DMS53 treated with DMSO at 0.1 percent for 48 hours (cell line): ENCODE measurements around the gene PTX3.

Source experiments
- DNase-seq: peaks from one replicate; lab custom pipeline; 2025; ENCODE audit not compliant: unreplicated experiment; lab: John Stamatoyannopoulos, UW

The PTX3 gene

DNA sequence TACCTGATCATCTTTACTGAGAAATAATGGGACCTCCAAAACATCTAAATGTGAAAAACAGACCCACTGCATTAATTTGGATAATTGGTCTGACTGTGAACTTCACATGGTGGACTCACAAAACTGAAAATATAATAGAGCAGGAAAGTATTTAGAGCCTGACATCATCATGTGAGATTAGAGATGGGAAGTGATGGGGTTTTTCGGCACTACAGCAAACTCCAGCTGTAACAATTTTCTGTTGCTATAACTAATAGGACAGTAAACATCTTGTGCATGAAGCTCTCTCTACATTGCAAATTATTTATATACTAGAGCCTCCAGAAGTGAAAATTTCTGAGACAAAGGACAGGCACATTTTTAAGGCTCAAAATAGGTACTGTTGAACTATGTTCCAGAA, 34.4 kb downstream of the PTX3 start:
- no peak for DNase-seq

DNA sequence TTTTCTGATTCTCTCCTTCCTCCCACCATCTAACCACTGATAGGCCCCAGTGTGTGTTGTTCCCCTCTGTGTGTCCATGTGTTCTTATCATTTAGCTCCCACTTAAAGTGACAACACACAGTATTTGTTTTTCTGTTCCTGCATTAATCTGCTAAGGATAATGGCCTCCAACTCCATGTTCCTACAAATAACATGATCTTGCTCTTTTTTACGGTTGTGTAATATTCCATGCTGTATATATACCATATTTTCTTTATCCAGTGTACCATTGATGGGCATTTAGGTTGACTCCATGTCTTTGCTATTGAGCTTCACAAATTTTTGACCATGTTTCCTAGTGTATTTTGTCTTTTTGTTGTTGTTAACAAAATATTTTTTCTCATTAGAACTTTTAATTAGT, 36.0 kb downstream of the PTX3 start:
- no peak for DNase-seq

DNA sequence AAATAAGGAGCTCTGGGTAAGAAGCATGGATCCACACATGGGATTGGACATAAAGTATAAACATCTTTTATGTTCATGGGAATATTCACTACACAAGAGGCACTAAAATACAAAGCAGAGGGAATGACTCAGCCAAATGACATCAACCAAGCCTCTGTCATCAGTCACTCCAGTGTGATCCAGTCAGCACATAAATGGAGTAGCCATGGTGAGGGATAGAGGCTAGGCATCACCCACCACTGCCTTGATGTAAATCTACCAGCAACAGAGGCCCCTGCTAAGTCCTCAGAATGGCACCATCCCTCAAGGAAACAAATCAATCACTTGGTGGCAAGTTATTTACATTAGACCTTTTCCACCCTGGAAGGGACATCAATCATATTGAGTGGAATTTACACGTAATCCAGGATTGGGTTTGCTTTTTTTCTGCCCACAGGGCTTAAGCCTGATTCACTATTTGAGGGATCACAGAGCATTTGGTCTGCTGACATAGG, 39.3 kb downstream of the PTX3 start:
- no peak for DNase-seq

DNA sequence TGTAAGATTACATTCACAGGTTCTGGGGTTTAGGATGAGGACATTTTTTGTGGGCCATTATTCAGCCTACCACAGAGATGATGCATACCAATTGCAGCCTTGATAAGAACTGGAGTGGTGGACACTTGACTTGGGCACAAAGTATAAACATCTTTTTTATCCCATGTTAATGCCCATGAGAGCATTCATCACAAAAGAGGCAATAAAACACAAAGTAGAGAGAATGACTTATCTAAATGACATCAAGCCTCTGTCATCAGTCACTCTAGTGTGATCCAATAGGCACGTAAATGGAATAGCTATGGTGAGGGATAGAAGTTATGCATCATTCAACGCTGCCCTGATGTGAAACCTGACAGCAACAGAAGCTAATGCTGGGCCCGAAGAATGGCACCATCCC, 40.8 kb downstream of the PTX3 start:
- DNase-seq = peak; percentile 19

DNA sequence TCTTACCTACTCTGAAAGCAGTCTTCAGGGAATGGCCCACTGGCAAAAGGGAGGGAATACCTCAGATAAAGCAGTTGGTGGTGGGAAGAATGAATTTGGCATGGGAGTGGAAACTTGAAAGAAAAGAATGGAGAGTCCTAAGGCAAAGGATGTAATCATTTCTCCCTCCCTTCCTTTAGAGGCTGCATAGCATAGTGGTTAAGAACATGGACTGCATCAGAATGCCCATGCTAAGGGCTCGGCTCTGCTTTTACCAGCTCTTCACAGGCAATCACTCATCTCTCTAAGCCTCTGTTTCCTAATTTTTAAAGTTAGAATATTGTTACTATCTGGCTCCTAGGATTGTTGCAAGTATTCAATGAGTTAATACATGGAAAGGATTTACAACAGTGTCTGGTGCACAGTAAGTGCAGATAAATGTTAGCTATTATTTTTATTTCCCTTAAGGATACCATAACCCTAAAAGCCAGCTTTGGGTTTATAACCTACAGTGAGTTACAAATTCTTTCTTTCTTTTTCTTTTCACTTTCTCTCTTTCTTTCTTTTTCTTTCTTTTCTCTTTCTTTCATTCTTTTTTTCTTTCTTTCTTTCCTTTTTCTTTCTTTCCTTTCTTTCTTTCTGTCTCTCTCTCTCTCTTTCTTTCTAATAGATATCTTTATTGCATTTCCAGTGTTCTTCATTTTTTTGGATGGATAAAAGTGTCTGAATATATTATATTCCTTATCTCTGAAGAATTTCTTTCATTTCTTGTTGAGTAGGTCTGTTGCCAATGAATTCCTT, 43.0 kb downstream of the PTX3 start:
- no peak for DNase-seq

DNA sequence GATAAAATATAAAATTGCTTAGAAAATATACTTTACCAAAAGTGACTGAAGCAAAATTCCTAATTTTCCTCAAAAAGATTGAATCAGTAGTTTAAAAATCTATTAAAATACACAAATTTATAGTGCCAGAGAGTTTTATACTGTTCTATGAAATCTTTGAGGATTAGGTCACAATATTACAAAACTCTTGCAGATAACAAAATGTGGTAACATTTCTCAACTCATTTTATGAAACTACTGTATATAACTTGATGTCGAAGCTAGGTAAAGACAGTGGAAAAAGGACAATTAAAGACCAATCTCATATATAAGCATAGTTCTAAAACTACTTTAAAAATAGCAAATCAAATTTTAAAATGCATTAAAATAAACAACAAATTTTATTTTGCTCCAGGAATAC, 50.7 kb downstream of the PTX3 start:
- no peak for DNase-seq

DNA sequence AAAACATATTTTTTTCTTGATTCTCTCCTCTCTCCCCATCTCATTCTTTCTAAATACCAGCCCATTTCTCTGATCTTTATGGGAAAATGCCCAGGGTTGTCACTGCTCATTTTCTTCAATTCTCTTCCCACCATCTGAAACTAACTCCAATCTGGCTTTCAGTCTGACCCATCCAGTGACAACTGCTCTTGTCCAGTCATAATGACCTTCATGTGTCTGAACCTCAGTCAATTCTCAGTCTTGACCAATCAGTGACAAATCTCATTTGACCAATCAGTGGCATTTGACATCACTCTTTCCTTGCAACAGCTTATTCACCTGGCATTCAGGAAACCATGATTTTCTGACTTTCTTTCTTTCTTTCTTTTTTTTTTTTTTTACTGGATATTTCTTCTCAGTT, 51.5 kb downstream of the PTX3 start:
- no peak for DNase-seq

DNA sequence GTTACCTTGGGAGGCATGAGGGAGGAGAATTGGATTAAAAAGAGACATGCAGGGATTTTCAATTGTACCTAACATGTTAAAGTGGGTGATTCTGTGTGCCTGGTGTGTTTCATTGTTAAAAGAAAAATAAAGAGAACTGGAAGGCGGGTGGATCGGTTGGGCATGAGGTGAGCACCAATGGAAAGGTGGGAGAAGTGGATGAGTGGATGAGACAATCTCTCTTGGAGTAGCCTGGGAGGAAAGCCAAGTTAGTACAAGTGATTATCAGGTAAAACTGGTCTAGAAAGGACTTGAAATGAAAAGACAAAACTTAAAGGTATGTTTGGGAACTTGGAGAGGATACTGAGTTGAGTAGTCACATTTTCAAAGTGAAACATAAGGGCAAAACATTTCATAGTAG, 54.5 kb downstream of the PTX3 start:
- DNase-seq = no peak
